ENCODE data around the gene VCPKMT. TPM values are rescaled to one million over a fixed set of nuclear protein-coding genes. Genes with fewer than 3 reads are reported as not detected.
A peak's percentile ranks its signal among the peaks of the same experiment; 100 is the strongest.

VCPKMT gene
- total and polyA plus RNA-seq, 4 experiments from 2014 or later: 13.0 to 20.1 (median 15.2) TPM

- no peaks in the 10 kb centered on the region for H3K27me3 ChIP-seq (ENCODE audit: insufficient read depth, low read length)
- Mint-ChIP-seq H3K27me3 (no peaks in the 10 kb centered on the region), H3K27ac (peak overlapping the region; percentile 23 to 93 (median 89)), H3K4me3 (peak overlapping the region; percentile 14 to 87 (median 71)), H3K9me3 (no peaks in the 10 kb centered on the region), H3K36me3 (peaks cover 3 to 7% of the 10 kb centered on the region in 2 donors), H3K4me1 (peaks cover 39 to 64% (median 53%) of the 10 kb centered on the region in 4 donors)
- H3K36me3 ChIP-seq (ENCODE audit: insufficient read depth, low read length): no peaks in the 10 kb centered on the region
- DNase-seq: peak in 4 of 5 donors; percentile 54 to 68 (median 64)
- H3K27ac ChIP-seq (ENCODE audit: low read depth, low read length): peak overlapping the region; percentile 63
- CTCF ChIA-PET (ENCODE audit: partially characterized antibody): interaction anchor here (1.3 to 4.5 kb wide), 11 partner anchors 8 to 242 kb away, joined by 3 to 42 read pairs (median 9); no protein-coding TSS in a partner anchor
- H3K9me3 ChIP-seq (ENCODE audit: control insufficient read depth in 1 of 2, low read length in 2 of 2): no peaks in the 10 kb centered on the region
- intact Hi-C loops (cut with micrococcal nuclease): loop anchor here (1.0 to 2.0 kb wide), 2 partner anchors 13 to 33 kb away; no protein-coding TSS in a partner anchor
- H3K4me1 ChIP-seq (ENCODE audit: insufficient read depth, low read length): peaks cover 54% of the 10 kb centered on the region
- peak overlapping the region in 1 of 2 donors; percentile 2 for H3K4me3 ChIP-seq (ENCODE audit: low read length in 2 of 2)
- POLR2A ChIA-PET (ENCODE audit: partially characterized antibody): interaction anchor here (0.7 to 13.3 kb wide), 19 partner anchors 9 to 246 kb away, joined by 3 to 151 read pairs (median 10); partner anchors contain the start of genes ARF6, NEMF and VCPKMT
Observed at GRCh38 chr14:50095895-50096294, 20.5 kb downstream of the VCPKMT start.

- peaks cover 42% of the 10 kb centered on the region for H3K4me1 ChIP-seq (ENCODE audit: insufficient read depth, low read length)
- H3K36me3 ChIP-seq (ENCODE audit: insufficient read depth, low read length): no peaks in the 10 kb centered on the region
- H3K9me3 ChIP-seq (ENCODE audit: control insufficient read depth in 1 of 2, low read length in 2 of 2): no peaks in the 10 kb centered on the region
- no peak for DNase-seq
- intact Hi-C loops (cut with micrococcal nuclease): no loop called here
- H3K4me3 ChIP-seq (ENCODE audit: low read length in 2 of 2): no peak overlapping the region
- ChIA-PET POLR2A (ENCODE audit: partially characterized antibody) (interaction anchor here (0.7 to 5.4 kb wide), 11 partner anchors 9 to 242 kb away, joined by 3 to 58 read pairs (median 5); partner anchors contain the start of genes NEMF and VCPKMT), CTCF (ENCODE audit: partially characterized antibody) (interaction anchor here (0.5 to 2.8 kb wide), 7 partner anchors 30 to 242 kb away, joined by 3 to 11 read pairs (median 4); no protein-coding TSS in a partner anchor)
- H3K4me1 Mint-ChIP-seq: peaks cover 31 to 54% (median 43%) of the 10 kb centered on the region in 4 donors
- no peaks in the 10 kb centered on the region for H3K9me3 Mint-ChIP-seq
- H3K27ac Mint-ChIP-seq: peak overlapping the region in 4 of 7 donors; percentile 42 to 76 (median 60)
- H3K27me3 ChIP-seq (ENCODE audit: insufficient read depth, low read length): no peaks in the 10 kb centered on the region
- H3K27me3 Mint-ChIP-seq: no peaks in the 10 kb centered on the region
- H3K27ac ChIP-seq (ENCODE audit: low read depth, low read length): no peak overlapping the region
- peaks cover 0 to 7% of the 10 kb centered on the region in 2 donors for H3K36me3 Mint-ChIP-seq
- H3K4me3 Mint-ChIP-seq: no peak overlapping the region
Observed at GRCh38 chr14:50094056-50094755, 22.2 kb downstream of the VCPKMT start.

GRCh38 chr14:50093496-50093895 is 22.9 kb downstream of the VCPKMT start:
- no peak overlapping the region for H3K4me3 ChIP-seq (ENCODE audit: low read length in 2 of 2)
- ChIA-PET POLR2A (ENCODE audit: partially characterized antibody) (interaction anchor here (0.6 to 5.4 kb wide), 11 partner anchors 8 to 234 kb away, joined by 3 to 58 read pairs (median 4); partner anchors contain the start of gene VCPKMT), CTCF (ENCODE audit: partially characterized antibody) (interaction anchor here (0.7 to 2.8 kb wide), 6 partner anchors 31 to 632 kb away, joined by 3 to 11 read pairs (median 4); no protein-coding TSS in a partner anchor)
- H3K4me1 ChIP-seq (ENCODE audit: insufficient read depth, low read length): peaks cover 44% of the 10 kb centered on the region
- no peaks in the 10 kb centered on the region for H3K9me3 ChIP-seq (ENCODE audit: control insufficient read depth in 1 of 2, low read length in 2 of 2)
- Mint-ChIP-seq H3K27ac (peak overlapping the region in 4 of 7 donors; percentile 2 to 84 (median 54)), H3K27me3 (no peaks in the 10 kb centered on the region), H3K4me3 (peak overlapping the region in 3 of 8 donors; percentile 9 to 48 (median 18)), H3K36me3 (peaks cover 0 to 7% of the 10 kb centered on the region in 2 donors), H3K4me1 (peaks cover 29 to 58% (median 45%) of the 10 kb centered on the region in 4 donors), H3K9me3 (no peaks in the 10 kb centered on the region)
- intact Hi-C loops (cut with micrococcal nuclease): no loop called here
- no peak overlapping the region for H3K27ac ChIP-seq (ENCODE audit: low read depth, low read length)
- no peaks in the 10 kb centered on the region for H3K27me3 ChIP-seq (ENCODE audit: insufficient read depth, low read length)
- no peaks in the 10 kb centered on the region for H3K36me3 ChIP-seq (ENCODE audit: insufficient read depth, low read length)
- DNase-seq: no peak

- ChIA-PET CTCF (ENCODE audit: partially characterized antibody) (interaction anchor here (1.2 to 2.8 kb wide), 5 partner anchors 9 to 239 kb away, joined by 4 to 11 read pairs (median 5); partner anchors contain the start of gene NEMF), POLR2A (ENCODE audit: partially characterized antibody) (interaction anchor here (0.8 to 8.0 kb wide), 8 partner anchors 10 to 239 kb away, joined by 3 to 87 read pairs (median 8); partner anchors contain the start of gene NEMF)
- Histone ChIP-seq H3K9me3 (ENCODE audit: control insufficient read depth in 1 of 2, low read length in 2 of 2) (no peaks in the 10 kb centered on the region), H3K27ac (ENCODE audit: low read depth, low read length) (no peak overlapping the region), H3K4me1 (ENCODE audit: insufficient read depth, low read length) (peaks cover 45% of the 10 kb centered on the region), H3K4me3 (ENCODE audit: low read length in 2 of 2) (no peak overlapping the region), H3K36me3 (ENCODE audit: insufficient read depth, low read length) (no peaks in the 10 kb centered on the region), H3K27me3 (ENCODE audit: insufficient read depth, low read length) (no peaks in the 10 kb centered on the region)
- H3K9me3 Mint-ChIP-seq: no peaks in the 10 kb centered on the region
- intact Hi-C loops (cut with micrococcal nuclease): no loop called here
- H3K36me3 Mint-ChIP-seq: peaks cover 2 to 7% of the 10 kb centered on the region in 2 donors
- H3K27ac Mint-ChIP-seq: peak overlapping the region in 4 of 7 donors; percentile 34 to 84 (median 62)
- peaks cover 35 to 65% (median 50%) of the 10 kb centered on the region in 4 donors for H3K4me1 Mint-ChIP-seq
- no peak for DNase-seq
- H3K4me3 Mint-ChIP-seq: no peak overlapping the region
- H3K27me3 Mint-ChIP-seq: no peaks in the 10 kb centered on the region
Observed at GRCh38 chr14:50092006-50092555, 24.3 kb downstream of the VCPKMT start.

GRCh38 chr14:50091240-50091913 is 25.0 kb downstream of the VCPKMT start:
- H3K4me3 ChIP-seq (ENCODE audit: low read length in 2 of 2): no peak overlapping the region
- H3K27ac Mint-ChIP-seq: peak overlapping the region in 3 of 7 donors; percentile 9 to 29 (median 25)
- intact Hi-C loops (cut with micrococcal nuclease): no loop called here
- H3K27me3 Mint-ChIP-seq: no peaks in the 10 kb centered on the region
- DNase-seq: no peak
- no peaks in the 10 kb centered on the region for H3K9me3 ChIP-seq (ENCODE audit: control insufficient read depth in 1 of 2, low read length in 2 of 2)
- H3K27ac ChIP-seq (ENCODE audit: low read depth, low read length): no peak overlapping the region
- H3K27me3 ChIP-seq (ENCODE audit: insufficient read depth, low read length): no peaks in the 10 kb centered on the region
- H3K4me1 ChIP-seq (ENCODE audit: insufficient read depth, low read length): peaks cover 45% of the 10 kb centered on the region
- ChIA-PET CTCF (ENCODE audit: partially characterized antibody) (interaction anchor here (1.1 to 2.0 kb wide), 5 partner anchors 9 to 239 kb away, joined by 3 to 9 read pairs (median 4); partner anchors contain the start of gene NEMF), POLR2A (ENCODE audit: partially characterized antibody) (interaction anchor here (0.8 to 8.0 kb wide), 7 partner anchors 9 to 239 kb away, joined by 3 to 87 read pairs (median 13); partner anchors contain the start of gene NEMF)
- H3K36me3 ChIP-seq (ENCODE audit: insufficient read depth, low read length): no peaks in the 10 kb centered on the region
- peaks cover 2 to 7% of the 10 kb centered on the region in 2 donors for H3K36me3 Mint-ChIP-seq
- H3K4me3 Mint-ChIP-seq: no peak overlapping the region
- no peaks in the 10 kb centered on the region for H3K9me3 Mint-ChIP-seq
- peaks cover 31 to 63% (median 47%) of the 10 kb centered on the region in 4 donors for H3K4me1 Mint-ChIP-seq

- H3K4me3 Mint-ChIP-seq: peak overlapping the region in 3 of 8 donors; percentile 6 to 60 (median 55)
- no peaks in the 10 kb centered on the region for H3K27me3 ChIP-seq (ENCODE audit: insufficient read depth, low read length)
- CTCF ChIA-PET (ENCODE audit: partially characterized antibody): interaction anchor here (0.9 to 2.8 kb wide), 6 partner anchors 31 to 231 kb away, joined by 3 to 17 read pairs (median 4); no protein-coding TSS in a partner anchor
- intact Hi-C loops (cut with micrococcal nuclease): no loop called here
- H3K9me3 ChIP-seq (ENCODE audit: control insufficient read depth in 1 of 2, low read length in 2 of 2): no peaks in the 10 kb centered on the region
- no peaks in the 10 kb centered on the region for H3K9me3 Mint-ChIP-seq
- no peak overlapping the region for H3K27ac ChIP-seq (ENCODE audit: low read depth, low read length)
- peaks cover 43 to 74% (median 58%) of the 10 kb centered on the region in 4 donors for H3K4me1 Mint-ChIP-seq
- H3K4me1 ChIP-seq (ENCODE audit: insufficient read depth, low read length): peaks cover 53% of the 10 kb centered on the region
- no peak for DNase-seq
- no peak overlapping the region for H3K4me3 ChIP-seq (ENCODE audit: low read length in 2 of 2)
- POLR2A ChIA-PET (ENCODE audit: partially characterized antibody): interaction anchor here (2.2 to 8.0 kb wide), 7 partner anchors 27 to 237 kb away, joined by 7 to 110 read pairs (median 32); partner anchors contain the start of gene NEMF
- H3K27me3 Mint-ChIP-seq: no peaks in the 10 kb centered on the region
- H3K36me3 Mint-ChIP-seq: peaks cover 2 to 4% of the 10 kb centered on the region in 2 donors
- peak overlapping the region in 6 of 7 donors; percentile 47 to 89 (median 60) for H3K27ac Mint-ChIP-seq
- H3K36me3 ChIP-seq (ENCODE audit: insufficient read depth, low read length): no peaks in the 10 kb centered on the region
Observed at GRCh38 chr14:50089208-50089607, 27.2 kb downstream of the VCPKMT start.

All from CD4-positive, alpha-beta memory T cell (primary cell).